DLD1 (cell line): ENCODE measurements around the gene LHFPL6.

Experiments used
- in situ Hi-C: cut with HindIII; loops from 2 replicates; pipeline ENCODE4 v1.10.0; 2017; ENCODE audit warnings: low sequenced_read_pairs

Gene LHFPL6

DNA sequence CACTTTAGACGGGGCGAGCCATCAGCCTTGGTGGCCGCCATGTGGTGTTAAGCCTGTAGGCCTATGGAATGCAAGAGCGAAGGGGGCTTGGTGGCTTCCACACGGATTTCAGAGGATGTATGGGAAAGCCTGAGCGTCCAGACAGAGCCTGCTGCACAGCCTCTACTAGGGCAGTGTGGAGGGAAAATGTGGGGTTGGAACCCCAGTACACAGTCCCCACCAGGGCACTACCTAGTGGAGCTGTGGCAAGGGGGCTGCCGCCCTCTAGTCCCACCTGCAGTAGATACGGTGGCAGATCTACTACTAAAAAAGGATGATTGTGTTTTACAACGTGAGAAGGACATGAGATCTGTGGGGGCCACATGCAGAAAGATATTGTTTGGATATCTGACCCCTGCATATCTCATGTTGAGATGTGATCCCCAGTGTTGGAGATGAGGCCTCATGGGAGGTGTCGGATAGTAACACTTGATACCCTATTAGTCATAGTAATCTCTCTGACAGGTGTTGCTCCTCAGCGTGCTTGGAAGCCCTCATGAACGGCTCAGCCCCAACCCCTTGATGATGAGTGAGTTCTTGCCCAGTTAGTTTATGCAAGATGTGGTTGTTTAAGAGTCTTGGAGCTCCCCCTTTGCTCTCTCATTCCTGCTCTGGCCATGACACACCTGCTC is 45.6 kb downstream of the LHFPL6 start:
- in situ Hi-C loops: no loop called here

DNA sequence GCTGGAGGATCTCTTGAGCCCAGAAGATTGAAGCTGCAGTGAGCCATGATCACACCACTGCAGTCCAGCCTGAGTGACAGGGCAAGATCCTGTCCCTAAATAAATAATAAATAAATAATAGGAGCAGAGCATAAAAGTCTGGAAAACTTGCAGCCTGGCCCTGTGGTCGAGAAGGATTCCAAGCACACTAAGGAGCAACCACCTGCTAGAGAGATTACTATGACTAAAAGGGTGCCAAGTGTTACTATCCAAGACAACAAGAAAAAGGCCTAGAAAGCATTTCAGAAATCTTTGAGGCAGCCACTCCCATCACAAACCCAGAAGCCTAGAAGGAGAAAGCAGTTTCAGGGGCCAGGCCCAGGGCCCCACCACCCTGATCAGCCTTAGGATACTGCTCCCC is 46.1 kb downstream of the LHFPL6 start:
- in situ Hi-C loops: no loop called here

DNA sequence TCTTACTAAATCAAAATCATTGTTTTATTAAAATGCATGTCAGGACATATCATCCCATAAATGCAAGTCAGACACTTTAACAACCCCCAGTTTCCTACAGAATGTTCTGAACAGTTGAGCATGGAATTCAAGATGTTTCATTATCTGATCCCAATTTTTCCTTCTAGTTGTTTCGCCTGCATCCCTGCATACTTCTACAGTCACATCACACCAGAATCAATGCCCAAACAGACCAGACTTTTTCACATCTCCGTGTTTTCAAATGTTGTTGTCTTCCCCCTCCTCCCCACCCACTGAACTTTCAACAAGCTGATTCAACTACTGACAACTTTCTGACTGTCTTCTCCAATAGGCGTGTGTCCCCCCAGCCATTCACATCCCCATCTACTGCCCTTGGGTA is 48.6 kb downstream of the LHFPL6 start:
- in situ Hi-C loops: no loop called here

GRCh38 chr13:39552246-39552645 is 50.7 kb downstream of the LHFPL6 start:
- in situ Hi-C loops: no loop called here

- in situ Hi-C loops: no loop called here
Measured at GRCh38 chr13:39550931-39551330, 52.1 kb downstream of the LHFPL6 start.

GRCh38 chr13:39547108-39547507 is 55.9 kb downstream of the LHFPL6 start:
- in situ Hi-C loops: no loop called here

- in situ Hi-C loops: no loop called here
Measured at GRCh38 chr13:39542361-39542760, 60.6 kb downstream of the LHFPL6 start.

GRCh38 chr13:39540929-39541605 is 61.9 kb downstream of the LHFPL6 start:
- in situ Hi-C loops: no loop called here

GRCh38 chr13:39538816-39539790 is 63.9 kb downstream of the LHFPL6 start:
- in situ Hi-C loops: no loop called here

DNA sequence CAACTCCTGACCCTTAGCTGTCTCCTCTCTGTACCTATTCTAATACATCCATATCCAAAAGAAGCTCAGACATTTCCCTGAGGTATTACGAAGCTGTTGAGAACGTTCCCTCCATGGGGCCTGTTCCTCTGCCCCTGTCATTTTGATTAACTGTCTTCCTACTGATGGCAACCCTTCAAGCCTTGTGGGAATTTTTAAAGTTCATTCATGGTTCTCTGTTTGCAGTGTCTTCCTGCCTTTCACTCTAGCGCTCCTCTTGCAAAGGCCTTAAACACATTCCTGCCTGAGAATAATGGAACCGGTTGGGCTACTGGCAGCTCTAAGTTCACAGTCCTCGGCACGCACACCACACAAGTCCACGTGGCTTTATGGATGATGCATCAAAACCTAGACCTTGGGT is 66.1 kb downstream of the LHFPL6 start:
- in situ Hi-C loops: no loop called here

GRCh38 chr13:39536274-39536673 is 66.7 kb downstream of the LHFPL6 start:
- in situ Hi-C loops: no loop called here

- in situ Hi-C loops: no loop called here
Measured at GRCh38 chr13:39533651-39534150, 69.3 kb downstream of the LHFPL6 start.

GRCh38 chr13:39531646-39532045 is 71.3 kb downstream of the LHFPL6 start:
- in situ Hi-C loops: no loop called here

DNA sequence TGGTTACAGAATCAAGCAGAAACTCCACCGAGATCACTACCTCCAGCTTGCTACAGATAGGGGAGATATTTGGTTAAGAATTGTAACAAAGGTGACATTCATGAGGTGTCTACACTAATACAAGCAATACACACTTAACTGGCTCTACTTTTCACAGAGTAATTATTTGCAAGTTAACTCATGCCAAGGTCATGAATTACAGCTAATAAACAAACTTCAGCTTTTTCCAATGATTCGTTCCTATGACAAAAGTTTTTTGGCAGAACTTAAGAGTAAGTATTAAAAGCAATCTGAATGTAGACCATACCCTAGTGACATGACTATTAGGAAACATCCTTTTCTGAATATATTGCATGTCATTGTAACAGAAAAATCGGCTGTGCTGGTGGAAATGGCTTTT is 72.1 kb downstream of the LHFPL6 start:
- in situ Hi-C loops: no loop called here

- in situ Hi-C loops: no loop called here
Measured at GRCh38 chr13:39528661-39528980, 74.4 kb downstream of the LHFPL6 start.

- in situ Hi-C loops: no loop called here
Measured at GRCh38 chr13:39527961-39528660, 74.9 kb downstream of the LHFPL6 start.

- in situ Hi-C loops: no loop called here
Measured at GRCh38 chr13:39527301-39527700, 75.7 kb downstream of the LHFPL6 start.

GRCh38 chr13:39526499-39526898 is 76.5 kb downstream of the LHFPL6 start:
- in situ Hi-C loops: no loop called here

- in situ Hi-C loops: no loop called here
Measured at GRCh38 chr13:39525506-39525905, 77.5 kb downstream of the LHFPL6 start.

DNA sequence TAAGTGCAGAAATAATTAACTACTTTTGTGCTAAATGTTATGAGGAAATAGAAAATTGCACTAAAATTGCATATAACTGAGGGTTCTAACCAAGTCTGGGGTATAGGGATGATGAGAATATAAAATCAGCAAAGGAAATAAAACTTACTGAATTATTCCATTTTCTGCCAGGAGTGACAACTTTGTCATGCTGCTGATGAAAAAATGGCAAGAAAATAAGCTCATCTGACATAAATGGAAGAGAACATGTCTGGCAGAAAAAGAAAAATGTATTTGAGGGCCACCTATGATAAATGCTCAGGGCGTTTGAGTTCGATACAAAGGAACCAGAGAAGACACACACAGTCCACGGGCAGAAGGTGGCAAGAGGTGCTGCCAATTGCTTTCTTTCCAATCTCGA is 78.2 kb downstream of the LHFPL6 start:
- in situ Hi-C loops: no loop called here

GRCh38 chr13:39522329-39522728 is 80.7 kb downstream of the LHFPL6 start:
- in situ Hi-C loops: no loop called here
